HTR-8/SVneo (cell line): ENCODE measurements around the gene HTT.

Experiments
- DNase-seq: peaks from one replicate; pipeline ENCODE4 v3.0.0; 2011; ENCODE audit warnings: low spot score, mixed read lengths; ENCODE audit not compliant: insufficient read length
- FAIRE-seq: peaks from 2 replicates; lab custom pipeline; 2011; peaks lifted over from hg19 to GRCh38; lab: Jason Lieb, UNC

HTT gene

GRCh38 chr4:3115637-3116270, 41.3 kb downstream of the HTT start:
- DNase-seq (no peak), FAIRE-seq (no peak)

- DNase-seq (no peak), FAIRE-seq (no peak)
These were observed 42.5 kb downstream of the HTT start for GRCh38 chr4:3116955-3117354.

DNA sequence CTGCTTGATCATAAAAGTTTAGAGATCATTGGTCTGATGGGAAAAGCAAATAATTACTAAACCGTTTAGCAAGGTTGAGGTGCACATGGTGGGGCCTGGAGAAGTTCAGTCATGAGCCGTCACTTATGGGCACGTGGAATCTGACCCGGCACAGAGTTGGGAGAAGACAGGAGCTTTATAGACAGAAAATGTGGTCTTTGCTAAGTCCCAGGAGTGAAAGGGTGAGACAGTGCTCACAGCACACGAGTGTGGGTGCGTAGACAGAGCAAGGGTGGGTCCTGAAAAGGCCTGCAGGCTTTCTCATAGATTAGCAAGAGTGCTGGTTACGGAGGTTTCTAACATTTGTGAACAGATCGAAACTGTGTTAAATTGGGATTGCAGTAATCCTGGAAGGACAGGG, 43.8 kb downstream of the HTT start:
- no peak for FAIRE-seq
- DNase-seq = no peak

- no peak for DNase-seq
- FAIRE-seq = no peak
These were observed 45.0 kb downstream of the HTT start for GRCh38 chr4:3119464-3119863.

GRCh38 chr4:3121110-3121509, 46.6 kb downstream of the HTT start:
- DNase-seq (no peak), FAIRE-seq (no peak)

GRCh38 chr4:3121596-3121995, 47.1 kb downstream of the HTT start:
- no peak for DNase-seq
- no peak for FAIRE-seq

- FAIRE-seq = no peak
- DNase-seq = no peak
These were observed 47.6 kb downstream of the HTT start for GRCh38 chr4:3122081-3122563.

GRCh38 chr4:3123181-3123671, 48.7 kb downstream of the HTT start:
- no peak for FAIRE-seq
- DNase-seq = no peak

DNA sequence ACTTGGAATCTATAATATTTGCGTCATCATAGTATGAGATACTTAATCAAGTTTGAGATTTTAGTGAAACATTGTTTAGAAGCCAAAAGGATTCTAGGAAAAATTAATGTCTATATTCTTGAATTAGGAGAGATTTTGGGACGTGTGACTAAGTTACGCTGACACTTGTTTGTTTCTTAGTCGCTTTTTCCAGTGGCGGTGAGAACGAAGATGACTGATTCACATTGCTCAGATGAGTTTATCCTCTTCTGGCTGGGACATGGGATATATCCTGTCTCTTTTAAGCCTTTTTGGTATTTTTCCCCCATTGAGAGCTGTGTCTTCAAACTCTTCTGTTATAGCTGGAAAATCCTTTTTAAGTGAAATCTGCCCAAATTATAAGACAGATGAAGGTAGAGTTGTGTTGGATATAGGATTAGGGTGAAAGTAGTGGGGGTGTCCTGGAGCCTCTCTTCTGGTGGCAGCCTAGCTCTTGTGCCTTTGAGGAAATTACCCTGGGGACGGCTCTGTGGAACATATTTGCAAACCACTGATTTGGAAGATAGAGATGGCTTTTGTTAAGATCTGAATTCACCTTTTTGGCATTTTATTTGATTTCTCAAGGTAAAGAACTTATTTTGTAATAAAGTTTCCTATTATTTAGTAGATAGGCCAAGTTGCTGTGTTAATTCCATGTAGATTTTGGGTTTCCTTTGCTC, 49.7 kb downstream of the HTT start:
- DNase-seq = no peak
- FAIRE-seq = no peak

GRCh38 chr4:3127112-3127511, 52.6 kb downstream of the HTT start:
- no peak for FAIRE-seq
- no peak for DNase-seq

- no peak for FAIRE-seq
- DNase-seq = no peak
These were observed 53.6 kb downstream of the HTT start for GRCh38 chr4:3128058-3128457.

DNA sequence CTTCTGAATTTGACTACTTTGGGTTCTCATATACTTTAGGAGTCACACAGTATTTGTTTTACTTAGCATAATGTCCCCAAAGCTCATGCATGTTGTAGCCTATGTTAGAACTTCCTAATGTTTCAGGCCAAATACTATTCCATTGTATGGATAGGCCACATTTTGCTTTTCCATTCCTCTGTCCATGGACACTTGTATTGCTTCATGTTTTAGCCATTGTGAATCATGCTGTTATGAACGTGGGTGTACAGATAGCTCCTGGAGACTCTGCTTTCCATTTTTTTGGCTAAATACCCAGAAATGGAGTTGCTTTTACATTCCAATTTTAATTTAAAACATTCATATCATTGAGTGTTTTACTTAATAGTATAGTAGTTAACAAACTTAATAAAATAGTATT, 54.5 kb downstream of the HTT start:
- no peak for FAIRE-seq
- DNase-seq = no peak

DNA sequence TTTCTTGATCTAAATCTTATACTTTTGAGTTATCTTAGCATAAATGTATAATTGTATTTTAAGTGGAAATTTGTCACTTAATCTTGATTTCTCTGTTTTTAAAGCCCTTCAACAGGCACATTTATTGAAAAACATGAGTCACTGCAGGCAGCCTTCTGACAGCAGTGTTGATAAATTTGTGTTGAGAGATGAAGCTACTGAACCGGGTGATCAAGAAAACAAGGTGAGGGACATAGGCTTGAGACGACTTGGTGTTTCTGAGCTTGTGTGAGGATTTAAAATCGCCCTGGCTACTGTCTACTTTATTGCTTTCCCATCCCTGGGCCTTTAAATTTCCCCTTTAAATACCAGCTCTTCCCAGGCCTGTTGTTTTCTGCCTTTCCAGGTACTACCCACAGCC, 55.7 kb downstream of the HTT start:
- FAIRE-seq (no peak), DNase-seq (no peak)

DNA sequence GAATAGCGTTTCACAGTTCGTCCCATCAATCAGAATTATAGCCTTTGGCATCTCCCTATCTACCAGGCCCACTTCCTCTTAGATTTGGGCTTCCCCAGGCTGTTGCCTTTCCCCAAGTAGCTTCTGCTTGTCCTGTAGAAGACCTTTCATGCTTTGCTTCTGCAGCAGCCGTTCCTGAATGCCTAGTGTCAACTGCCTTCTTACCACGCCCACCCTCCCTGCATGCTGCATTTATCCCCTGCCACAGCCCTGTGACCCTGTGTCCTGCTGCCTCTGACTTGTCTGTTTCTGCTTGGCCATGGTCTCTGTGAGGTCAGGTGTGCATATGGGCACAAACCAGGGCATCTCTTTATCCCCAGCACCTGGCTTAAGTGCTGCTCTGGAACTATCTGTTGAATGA, 56.3 kb downstream of the HTT start:
- FAIRE-seq (no peak), DNase-seq (no peak)

- no peak for DNase-seq
- no peak for FAIRE-seq
These were observed 59.7 kb downstream of the HTT start for GRCh38 chr4:3134201-3134600.

- DNase-seq (no peak), FAIRE-seq (no peak)
These were observed 60.9 kb downstream of the HTT start for GRCh38 chr4:3135155-3136011.

DNA sequence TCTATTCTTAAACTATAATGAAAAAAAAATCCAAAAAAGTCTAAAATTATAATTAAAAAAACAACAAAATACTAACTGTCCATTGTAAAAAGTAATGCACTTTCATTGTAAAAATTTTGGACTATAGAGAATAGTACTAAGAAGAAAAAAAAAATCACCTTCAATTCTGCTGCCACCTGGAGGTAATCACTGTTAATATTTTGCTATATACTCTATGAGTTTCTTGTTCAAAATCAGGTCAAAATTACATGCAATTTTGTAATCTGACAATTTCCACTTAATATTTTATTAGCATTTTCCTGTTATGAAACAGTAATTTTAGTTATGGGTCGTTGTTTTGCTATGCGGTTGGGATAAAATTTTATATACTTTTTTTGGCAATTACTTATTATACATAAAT, 62.0 kb downstream of the HTT start:
- FAIRE-seq = no peak
- DNase-seq = no peak

GRCh38 chr4:3137908-3138307, 63.4 kb downstream of the HTT start:
- FAIRE-seq = no peak

DNA sequence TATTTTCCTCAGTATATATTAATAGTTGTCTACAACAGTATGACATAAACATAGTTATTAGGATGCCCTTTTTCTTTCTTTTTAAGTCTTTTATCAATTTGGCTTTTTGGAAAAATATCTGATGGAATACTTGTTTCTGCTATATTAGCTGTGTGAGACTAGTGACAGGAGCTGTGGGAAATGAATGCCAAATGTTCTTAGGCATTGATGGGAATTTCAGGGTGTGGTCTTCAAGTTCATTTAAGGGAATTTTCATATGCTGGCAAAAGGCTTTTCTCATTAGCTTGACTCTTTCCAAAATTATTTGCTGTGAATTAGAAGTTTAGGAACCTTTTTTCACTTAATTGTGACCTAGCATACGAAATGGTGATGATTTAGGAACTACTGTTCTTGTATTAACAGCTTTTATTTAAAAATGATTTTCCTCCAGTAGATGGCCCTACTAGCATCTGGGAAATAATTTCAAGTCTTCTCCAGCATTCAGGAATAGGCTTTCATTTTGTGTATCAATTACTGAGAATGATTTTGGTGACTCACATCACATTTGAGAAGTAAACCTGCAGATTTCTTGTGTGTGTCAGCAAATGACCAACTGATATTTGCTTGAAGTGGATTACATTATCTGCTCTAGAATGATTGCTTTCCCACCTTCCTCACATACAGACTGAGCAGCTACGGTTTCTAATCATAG, 70.9 kb downstream of the HTT start:
- DNase-seq (peak; percentile 17), FAIRE-seq (no peak)

More at GRCh38 chr4:3137908-3138307, 63.4 kb downstream of the HTT start:
- no peak for DNase-seq

GRCh38 chr4:3148926-3149325, 74.4 kb downstream of the HTT start:
- FAIRE-seq (no peak), DNase-seq (no peak)
